Epithelial cell of prostate (primary cell): Measurements from ENCODE around the gene GOLGA3.
"Not testable (repeated sequence)": the region's sequence is repeated elsewhere in the genome, so short reads cannot be mapped to it uniquely, and the experiment has no call there.

Experiments
- DNase-seq: peaks from one replicate; pipeline ENCODE4 v3.0.0-alpha.2; 2011; ENCODE audit warnings: low read depth, low spot score
- H3K27ac ChIP-seq: fragments of 450-650 bp; 2 replicates; pipeline ENCODE4 v1.5.1; 2017; ENCODE audit warnings: mild to moderate bottlenecking

GOLGA3 gene

DNA sequence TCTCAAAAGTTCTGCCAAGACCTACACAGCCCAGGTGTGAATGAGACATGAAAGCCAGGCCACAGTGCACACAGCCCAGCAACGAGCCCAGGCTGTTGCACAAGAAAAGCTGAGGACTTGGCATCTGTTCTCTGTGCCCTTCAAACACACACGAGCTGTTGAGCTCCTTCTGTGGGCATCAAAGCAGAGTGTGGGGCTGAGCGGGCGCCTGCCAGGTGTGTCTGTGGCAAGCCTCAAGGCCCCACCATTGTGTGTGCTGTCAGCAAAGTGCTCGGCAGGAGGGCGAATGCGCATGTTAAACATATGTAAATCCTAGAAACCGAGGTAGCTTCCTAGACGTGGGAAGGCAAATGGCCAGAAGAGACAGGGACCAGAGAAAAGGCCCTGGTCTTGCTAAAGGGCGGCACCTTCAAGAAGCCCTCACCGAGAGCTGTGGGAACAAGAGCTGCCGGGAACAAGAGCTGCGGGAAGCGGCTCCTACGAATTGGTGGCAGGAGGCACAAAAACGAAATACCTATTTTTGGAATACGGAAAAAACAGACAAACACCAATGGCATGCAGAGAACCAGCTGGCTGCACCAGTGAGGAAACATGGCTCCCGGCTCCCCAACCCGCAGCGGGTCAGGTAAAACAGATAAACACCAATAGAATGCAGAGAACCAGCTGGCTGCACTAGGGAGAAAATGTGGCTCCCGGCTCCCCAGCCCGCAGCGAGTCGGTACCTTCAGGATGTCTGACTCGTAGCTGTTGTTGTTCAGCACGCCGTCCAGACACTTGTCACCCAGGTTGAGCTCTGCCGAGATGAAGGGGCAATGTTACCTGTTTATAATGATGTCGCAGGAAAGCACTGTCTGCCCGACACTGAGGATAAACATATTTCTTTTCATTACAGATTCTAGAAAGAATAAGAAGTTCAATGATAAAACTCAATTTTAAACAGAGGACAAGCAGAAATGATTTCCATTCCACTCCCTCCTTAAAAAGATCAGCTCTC is 19.0 kb upstream of the GOLGA3 start:
- no peak for DNase-seq
- no peak overlapping the region for H3K27ac ChIP-seq

DNA sequence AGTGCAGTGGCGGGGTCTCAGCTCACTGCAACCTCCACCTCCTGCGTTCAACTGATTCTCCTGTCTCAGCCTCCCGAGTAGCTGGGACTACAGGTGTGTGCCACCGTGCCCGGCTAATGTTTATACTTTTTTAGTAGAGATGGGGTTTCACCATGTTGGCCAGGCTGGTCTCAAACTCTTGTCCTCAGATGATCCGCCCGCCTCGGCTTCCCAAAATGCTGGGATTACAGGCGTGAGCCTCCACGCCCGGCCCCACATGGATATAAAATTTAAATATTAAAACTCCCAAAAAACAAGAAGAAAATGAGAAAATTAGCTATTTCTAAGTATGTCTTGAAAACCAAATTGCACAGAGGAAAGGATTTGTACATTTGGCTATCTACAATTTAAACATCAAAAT is 16.0 kb upstream of the GOLGA3 start:
- H3K27ac ChIP-seq, DNase-seq: not testable (repeated sequence)

DNA sequence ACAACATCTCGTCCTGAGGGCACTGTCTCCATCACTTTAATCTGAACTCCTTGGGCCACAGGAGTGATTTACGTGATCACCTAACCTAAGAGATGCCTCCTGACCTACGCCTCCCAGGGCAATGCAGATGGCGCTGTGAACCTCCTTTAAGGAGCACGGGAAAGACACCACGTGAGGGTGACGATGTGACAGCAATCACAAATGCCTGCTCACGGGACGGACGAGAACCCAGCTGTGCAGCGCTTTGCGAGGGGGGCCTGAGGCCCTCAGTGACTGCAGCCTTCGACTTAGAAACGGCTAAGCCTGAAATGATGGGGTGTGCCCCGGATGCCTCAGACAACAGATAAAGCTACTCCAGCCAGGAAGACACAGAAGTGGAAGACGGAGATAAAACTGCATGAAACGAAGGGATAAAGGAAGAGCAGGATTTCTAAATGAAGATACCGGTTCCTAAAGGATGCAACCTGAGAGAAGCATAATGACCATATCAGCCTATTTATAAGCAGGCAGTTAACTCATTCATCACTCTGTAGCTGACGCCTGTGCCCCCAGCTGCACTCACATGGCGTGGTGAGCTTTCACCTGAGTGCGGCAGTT is 13.9 kb upstream of the GOLGA3 start:
- no peak overlapping the region for H3K27ac ChIP-seq
- no peak for DNase-seq

DNA sequence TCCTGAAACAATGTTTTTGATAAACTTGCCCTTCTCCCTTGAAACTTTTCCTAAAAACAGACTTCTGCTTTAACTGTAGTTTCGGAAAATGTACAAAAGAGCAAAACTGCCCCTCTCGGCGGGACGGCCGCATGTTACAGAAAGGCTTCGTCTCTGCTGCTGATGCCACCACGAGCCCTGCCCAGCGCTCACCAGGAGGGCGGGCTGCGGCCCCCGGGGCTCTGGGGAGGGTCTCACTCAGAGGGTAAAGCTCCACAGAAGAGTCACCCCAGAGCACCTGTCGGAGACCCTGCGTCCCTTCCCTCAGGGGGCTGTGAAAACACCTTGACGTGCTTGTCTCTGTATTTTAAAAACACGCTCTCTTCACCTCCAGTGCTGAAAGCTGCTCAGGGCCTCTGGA is 12.5 kb upstream of the GOLGA3 start:
- H3K27ac ChIP-seq, result no peak overlapping the region
- DNase-seq, result no peak

DNA sequence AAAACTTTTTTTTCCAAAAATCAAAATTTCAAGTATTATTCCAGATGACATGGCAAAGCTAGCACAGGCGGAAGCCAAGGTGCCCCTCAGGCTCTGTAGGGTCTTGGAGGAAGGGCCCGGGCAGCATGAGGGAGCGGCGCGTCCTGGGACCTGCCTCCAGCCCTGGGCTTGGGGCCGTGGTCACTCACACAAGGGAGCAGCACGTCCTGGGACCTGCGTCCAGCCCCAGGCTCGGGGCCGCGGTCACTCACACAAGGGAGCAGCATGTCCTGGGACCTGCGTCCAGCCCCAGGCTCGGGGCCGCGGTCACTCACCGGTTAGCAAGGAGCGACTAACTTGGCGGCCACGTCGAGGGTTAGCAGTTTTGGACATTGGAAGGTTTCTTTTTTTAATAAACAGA is 11.9 kb upstream of the GOLGA3 start:
- H3K27ac ChIP-seq, result no peak overlapping the region
- no peak for DNase-seq

DNA sequence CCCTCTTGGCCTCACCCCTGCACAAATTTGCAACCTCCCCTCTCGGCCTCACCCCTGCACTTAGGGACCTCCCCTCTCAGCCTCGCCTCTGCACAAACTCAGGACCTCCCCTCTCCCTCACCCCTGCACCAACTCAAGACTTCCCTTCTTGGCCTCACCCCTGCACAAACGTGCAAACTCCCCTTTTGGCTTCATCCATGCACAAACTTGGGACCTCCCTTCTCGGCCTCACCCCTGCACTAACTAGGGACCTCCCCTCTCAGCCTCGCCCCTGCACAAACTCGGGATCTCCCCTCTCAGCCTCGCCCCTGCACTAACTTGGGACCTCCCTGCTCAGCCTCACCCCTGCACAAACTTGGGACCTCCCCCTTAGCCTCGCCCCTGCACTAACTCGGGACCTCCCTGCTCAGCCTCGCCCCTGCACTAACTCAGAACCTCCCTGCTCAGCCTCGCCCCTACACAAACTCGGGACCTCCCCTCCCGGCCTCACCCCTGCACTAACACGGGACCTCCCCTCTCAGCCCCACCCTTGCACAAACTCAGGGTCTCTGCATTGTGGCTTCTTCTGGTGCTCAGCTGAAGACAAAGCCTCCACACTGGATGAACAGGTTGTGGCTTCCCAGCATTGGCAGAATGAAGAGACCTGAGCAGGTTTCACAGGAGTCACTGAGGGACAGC is 11.0 kb upstream of the GOLGA3 start:
- no peak for DNase-seq
- no peak overlapping the region for H3K27ac ChIP-seq

DNA sequence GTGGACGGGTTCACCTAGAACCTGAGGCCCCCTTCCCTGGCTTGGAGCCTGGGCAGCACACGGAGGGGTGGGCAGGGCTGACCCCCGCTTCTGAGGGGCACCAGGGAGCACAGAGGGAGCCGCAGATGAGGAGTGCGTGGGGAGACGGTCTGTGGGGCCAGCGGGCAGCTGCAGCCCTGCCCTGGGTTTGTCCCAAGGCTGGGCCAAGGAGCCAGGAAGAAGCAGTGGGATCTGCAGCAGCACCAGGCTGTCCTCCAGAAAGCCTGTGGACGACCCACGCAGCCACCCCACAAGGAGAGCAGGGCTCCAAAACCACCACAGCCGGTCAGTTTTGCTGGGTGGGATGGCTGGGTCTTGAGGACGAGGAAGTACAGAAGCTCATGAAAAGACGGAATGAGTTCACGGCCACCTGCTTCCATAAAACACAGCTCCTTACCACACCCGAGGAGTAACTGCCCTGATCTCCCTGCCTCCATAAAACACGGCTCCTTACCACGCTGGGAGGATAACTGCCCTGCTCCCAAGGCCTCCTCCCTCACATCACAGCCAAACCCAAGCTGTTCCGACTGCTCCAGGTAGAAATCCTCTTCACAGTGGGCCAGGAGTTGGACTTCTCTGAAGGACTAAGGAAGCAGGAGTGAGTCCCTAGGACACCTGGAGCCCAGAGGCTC is 9.9 kb upstream of the GOLGA3 start:
- H3K27ac ChIP-seq, result no peak overlapping the region

DNA sequence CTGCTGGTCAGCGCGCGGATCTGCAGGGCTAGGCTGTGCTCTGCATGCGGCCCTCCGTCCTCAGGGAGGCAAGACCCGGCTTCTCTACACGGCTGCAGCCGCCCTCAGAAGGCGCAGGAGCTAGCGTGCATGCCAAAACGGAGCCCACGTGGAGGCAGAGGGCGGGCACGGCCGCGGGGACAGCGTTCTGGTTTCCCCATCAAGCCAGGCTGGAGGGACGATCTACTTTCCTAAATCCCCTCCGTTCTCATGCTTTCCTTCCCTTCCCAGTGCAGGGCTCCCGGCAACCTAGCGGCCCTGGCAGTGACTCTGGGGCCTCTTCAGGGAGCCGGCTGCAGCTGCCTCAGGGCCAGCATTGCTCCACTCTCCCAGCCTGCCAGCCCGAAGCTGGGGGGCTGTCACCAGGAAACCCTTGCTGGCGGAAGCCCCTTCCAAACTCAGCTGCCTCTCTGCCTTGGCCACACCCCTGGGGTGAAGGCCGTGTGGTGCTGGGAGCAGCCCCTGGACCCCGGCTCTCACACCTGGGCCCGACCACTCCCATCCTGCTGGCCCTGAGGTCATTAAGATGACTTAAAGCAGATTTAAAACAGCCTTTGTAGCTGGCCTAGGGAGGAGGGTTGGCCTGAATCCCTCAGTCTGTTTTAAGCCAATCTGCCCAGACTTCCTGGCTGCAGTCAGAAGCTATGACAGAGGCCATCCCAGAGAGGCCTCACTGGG is 9.2 kb upstream of the GOLGA3 start:
- no peak overlapping the region for H3K27ac ChIP-seq
- no peak for DNase-seq

More for the DNA sequence above, 9.9 kb upstream of the GOLGA3 start:
- DNase-seq, result no peak

DNA sequence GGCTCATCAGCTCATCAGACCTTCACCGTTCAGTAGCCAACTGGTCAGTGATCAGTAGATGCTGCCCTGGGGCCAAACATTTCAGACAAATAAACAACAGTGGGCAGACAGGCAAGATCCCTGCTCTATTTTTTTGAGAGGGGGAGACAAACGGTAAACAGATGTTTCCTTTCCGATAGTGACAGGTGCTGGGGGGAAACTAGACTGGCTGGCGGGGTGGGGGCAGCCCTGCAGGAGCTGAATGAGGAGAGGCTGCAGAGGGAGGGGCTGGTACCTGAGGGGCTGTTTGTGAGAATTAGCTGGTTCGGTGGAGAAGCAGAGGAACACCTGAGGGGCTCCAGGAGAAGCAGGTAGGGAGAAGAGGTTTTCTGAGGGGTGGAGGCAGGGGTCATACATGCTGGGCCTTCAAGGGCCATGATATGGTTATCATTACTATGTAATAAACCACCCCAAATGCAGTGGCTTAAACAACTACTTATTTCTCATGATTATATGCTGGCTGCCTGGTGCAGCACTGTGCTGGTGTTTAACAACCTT is 8.2 kb upstream of the GOLGA3 start:
- no peak overlapping the region for H3K27ac ChIP-seq
- no peak for DNase-seq

DNA sequence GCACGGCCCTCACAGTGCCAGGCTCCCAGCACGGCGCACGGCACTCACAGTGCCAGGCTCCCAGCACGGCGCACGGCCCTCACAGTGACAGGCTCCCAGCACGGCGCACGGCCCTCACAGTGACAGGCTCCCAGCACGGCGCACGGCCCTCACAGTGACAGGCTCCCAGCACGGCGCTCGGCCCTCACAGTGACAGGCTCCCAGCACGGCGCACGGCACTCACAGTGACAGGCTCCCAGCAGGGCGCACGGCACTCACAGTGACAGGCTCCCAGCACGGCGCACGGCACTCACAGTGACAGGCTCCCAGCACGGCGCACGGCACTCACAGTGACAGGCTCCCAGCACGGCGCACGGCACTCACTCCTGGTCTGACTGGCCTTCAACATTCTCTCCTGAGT is 7.6 kb upstream of the GOLGA3 start:
- DNase-seq, H3K27ac ChIP-seq: not testable (repeated sequence)

DNA sequence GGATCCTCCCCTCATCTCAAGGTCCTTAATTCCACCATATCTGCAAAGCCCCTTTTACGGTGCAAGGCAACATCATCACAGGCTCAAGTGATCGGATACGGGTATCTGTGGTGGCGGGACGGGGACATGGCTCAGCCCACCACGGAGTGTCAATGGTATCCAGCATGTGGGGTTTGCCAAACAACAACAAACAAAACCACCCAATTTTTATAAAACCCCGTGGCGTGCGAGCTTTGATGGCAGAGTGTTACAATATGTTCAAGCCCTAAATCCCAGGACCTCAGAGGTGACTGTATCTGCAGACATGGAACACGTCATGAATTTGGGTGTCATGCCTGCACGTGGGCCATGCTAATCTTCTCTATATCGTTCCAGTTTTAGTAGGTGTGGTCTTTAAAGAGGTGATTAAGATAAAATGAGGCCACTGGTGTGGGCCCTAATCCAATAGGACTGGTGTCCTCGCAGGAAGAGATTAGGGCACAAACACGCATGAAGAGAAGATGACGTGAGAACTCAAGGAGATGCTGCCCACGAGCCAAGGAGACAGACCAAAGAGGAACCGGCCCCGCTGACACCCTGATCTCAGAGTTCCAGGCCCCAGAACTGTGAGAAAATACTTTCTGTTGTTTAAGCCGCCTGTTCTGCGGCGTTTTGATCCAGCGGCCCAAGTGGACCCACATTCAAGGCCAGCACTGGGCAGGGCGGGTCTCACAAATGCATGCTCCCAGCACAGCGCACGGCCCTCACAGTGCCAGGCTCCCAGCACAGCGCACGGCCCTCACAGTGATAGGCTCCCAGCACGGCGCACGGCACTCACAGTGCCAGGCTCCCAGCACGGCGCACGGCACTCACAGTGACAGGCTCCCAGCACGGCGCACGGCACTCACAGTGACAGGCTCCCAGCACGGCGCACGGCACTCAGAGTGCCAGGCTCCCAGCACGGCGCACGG is 6.7 kb upstream of the GOLGA3 start:
- no peak overlapping the region for H3K27ac ChIP-seq

DNA sequence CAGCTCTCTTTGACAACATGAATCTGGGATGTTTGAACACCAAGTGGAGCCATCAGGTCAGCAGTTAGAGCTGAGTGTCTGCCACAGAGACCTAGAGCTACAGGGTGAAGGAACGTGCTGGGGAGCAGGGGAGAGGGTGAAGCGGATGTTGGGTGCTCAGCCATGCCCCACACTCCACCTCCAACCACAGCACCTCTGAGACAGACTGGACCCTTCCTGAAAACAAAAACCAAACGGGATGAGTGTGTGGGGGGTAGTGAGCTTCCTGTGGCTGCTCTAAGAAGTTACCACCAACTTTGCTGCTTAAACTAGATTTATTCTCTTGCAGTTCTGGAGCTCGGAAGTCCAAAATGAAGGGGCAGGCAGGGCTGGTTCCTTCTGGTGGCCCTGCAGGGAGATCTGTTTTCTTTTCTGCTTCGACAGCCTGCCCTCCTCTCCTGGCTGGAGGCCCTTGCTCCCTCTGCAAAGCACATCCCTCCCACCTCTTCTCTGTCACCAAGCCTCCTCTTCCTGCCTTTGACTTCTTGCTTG is 5.6 kb upstream of the GOLGA3 start:
- DNase-seq, result no peak
- H3K27ac ChIP-seq, result no peak overlapping the region

More for the DNA sequence above, 6.7 kb upstream of the GOLGA3 start:
- no peak for DNase-seq

DNA sequence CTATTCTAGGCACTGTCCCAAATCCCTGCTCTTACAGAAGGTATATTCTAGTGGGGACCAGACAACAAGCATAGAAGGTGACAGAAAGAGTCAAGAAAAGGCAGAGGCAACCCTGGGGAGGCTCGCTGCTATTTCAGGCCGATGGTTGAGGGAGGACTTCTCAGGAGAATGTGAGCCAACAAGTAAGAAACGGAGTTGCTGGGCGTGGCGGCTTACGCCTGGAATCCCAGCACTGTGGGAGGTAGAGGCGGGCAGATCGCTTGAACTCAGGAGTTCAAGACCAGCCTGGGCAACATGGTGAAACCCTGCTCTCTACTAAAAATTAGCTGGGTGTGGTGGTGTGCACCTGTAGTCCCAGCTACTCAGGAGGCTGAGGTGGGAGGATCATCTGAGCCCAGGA is 4.7 kb upstream of the GOLGA3 start:
- no peak overlapping the region for H3K27ac ChIP-seq

DNA sequence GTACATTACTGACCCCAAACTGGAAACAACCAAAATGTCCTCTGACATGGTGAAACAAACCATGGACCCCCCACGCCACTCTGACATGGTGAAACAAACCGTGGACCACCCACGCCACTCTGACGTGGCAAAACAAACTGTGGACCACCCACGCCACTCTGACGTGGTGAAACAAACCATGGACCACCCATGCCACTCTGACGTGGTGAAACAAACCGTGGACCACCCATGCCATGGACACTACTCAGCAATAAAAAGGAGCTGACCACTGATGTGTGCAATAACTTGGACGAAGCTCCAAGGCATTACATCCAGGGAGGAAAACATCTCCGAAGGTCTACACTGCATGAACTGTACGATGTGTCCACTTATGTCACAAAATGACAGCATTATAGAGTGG is 3.1 kb upstream of the GOLGA3 start:
- no peak for DNase-seq
- no peak overlapping the region for H3K27ac ChIP-seq

More for the DNA sequence above, 4.7 kb upstream of the GOLGA3 start:
- no peak for DNase-seq

DNA sequence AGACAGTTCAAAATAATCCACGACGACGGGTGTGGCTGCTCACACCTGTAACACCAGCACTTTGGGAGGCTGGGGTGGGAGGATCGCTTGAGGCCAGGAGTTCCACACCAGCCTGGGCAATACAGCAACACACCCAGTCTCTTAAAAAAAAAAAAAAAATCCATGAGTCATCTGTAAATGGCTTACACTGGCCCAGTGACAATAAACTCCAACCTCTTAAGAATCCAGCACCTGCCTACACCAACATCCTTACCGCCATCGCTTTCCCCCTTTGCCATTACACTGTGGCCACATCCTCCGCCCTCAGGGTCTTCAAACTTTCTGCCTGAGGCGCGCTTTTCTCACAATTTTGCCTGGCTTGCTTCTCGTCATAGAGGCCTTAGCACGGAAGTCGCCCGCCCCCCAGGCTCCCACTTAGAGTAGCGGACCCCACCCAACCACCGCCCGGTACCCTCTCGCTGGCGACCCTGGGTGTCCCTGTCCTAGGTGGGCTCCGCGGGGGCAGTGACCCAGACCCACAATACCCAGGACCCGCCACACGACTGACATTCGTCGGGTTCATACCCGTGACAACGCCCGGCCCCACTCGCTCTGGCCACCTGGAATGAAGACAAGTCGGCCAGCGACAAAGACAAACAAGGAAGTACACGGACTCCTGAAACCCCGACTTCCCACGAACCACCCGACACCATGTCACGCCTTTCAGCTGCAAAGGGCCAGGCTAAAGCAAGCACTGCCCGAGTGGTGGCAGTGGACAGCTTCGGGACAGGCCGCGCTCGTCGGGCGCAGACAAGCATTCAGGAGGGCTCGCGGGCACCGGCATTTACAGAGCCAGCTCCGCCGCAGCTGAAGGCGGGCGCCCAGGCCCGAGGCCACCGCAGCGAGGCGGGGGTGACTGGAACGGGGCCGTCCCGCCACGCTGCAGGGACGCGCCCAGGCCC is 636 bp downstream of the GOLGA3 start:
- peak; percentile 40 for DNase-seq
- peak overlapping the region; percentile 93 for H3K27ac ChIP-seq

DNA sequence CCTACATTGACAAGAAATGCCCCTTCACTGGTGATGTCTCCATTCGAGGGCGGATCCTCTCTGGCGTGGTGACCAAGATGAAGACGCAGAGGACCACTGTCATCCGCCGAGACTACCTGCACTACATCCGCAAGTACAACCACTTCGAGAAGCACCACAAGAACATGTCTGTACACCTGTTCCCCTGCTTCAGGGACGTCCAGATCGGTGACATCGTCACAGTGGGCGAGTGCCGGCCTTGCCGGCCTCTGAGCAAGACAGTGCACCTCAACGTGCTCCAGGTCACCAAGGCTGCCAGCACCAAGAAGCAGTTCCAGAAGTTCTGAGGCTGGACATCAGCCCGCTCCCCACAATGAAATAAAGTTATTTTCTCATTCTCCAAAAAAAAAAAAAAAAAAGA is 2.8 kb downstream of the GOLGA3 start:
- no peak overlapping the region for H3K27ac ChIP-seq
- DNase-seq, result no peak

DNA sequence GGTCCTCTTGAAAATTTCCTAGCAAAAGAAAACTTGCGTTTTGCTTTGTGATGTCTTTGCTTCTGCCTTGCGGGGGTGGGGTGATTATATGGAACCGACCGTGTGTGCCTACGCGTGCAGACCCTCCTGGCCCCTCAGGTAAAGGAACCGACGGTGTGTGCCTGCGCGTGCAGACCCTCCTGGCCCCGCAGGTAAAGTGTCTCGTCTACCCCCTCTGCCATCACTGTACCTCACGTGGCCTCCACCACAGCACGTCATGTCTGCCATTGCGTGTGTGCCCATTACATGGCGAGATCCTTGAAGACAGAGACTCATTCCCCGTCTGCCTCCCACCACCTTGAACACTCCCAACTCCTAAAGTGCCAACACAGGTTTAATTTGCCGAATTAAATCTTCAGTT is 3.6 kb downstream of the GOLGA3 start:
- DNase-seq, result no peak
- H3K27ac ChIP-seq, result peak overlapping the region; percentile 35
